ENCODE measurements around the gene TRMT61A. TPM values are rescaled to one million over a fixed set of nuclear protein-coding genes. Genes with fewer than 3 reads are reported as not detected.

TRMT61A gene
- polyA plus RNA-seq, 1 experiment: 11.7 TPM

- ChIA-PET CTCF (interaction anchor here (2.0 to 10.1 kb wide), 2 partner anchors 9 to 27 kb away, joined by 11 to 228 read pairs; partner anchors contain the start of gene TRMT61A), POLR2A (no interaction called here)
- DNase-seq (ENCODE audit: low read depth): no peak
- no peak for TF ChIP-seq CTCF (IDR thresholded peaks at IDR 0.05; ENCODE audit: insufficient read depth, low read depth, low read length)
- H3K36me3 ChIP-seq (ENCODE audit: control insufficient read depth, insufficient read depth, low read length): peaks cover 4% of the 10 kb centered on the region
- no peak overlapping the region for H3K4me3 ChIP-seq (ENCODE audit: low read depth, low read length)
- peaks cover 1% of the 10 kb centered on the region; the same call in 1 of the 2 replicates for H3K27me3 ChIP-seq (ENCODE audit: control insufficient read depth, insufficient read depth, low read length)
Measured at GRCh38 chr14:103520269-103520656, 8.7 kb upstream of the TRMT61A start.

GRCh38 chr14:103520657-103521437, 8.1 kb upstream of the TRMT61A start:
- peak; percentile 68 for TF ChIP-seq CTCF (IDR thresholded peaks at IDR 0.05; ENCODE audit: insufficient read depth, low read depth, low read length)

GRCh38 chr14:103521438-103521950, 7.5 kb upstream of the TRMT61A start:
- H3K27me3 ChIP-seq (ENCODE audit: control insufficient read depth, insufficient read depth, low read length): peaks cover 1% of the 10 kb centered on the region; the same call in 1 of the 2 replicates
- no peak for TF ChIP-seq CTCF (IDR thresholded peaks at IDR 0.05; ENCODE audit: insufficient read depth, low read depth, low read length)
- POLR2A ChIA-PET: no interaction called here
- CTCF ChIA-PET: interaction anchor here (2.0 to 10.1 kb wide), 2 partner anchors 8 to 26 kb away, joined by 11 to 228 read pairs; partner anchors contain the start of gene TRMT61A
- DNase-seq (ENCODE audit: low read depth): no peak
- peak overlapping the region; percentile 56 for H3K4me3 ChIP-seq (ENCODE audit: low read depth, low read length)
- H3K36me3 ChIP-seq (ENCODE audit: control insufficient read depth, insufficient read depth, low read length): peaks cover 2% of the 10 kb centered on the region

More at GRCh38 chr14:103520657-103521437, 8.1 kb upstream of the TRMT61A start:
- POLR2A ChIA-PET: no interaction called here
- peak overlapping the region; percentile 56 for H3K4me3 ChIP-seq (ENCODE audit: low read depth, low read length)
- H3K36me3 ChIP-seq (ENCODE audit: control insufficient read depth, insufficient read depth, low read length): peaks cover 2% of the 10 kb centered on the region
- CTCF ChIA-PET: interaction anchor here (2.0 to 10.1 kb wide), 2 partner anchors 9 to 27 kb away, joined by 11 to 228 read pairs; partner anchors contain the start of gene TRMT61A
- no peak for DNase-seq (ENCODE audit: low read depth)
- H3K27me3 ChIP-seq (ENCODE audit: control insufficient read depth, insufficient read depth, low read length): peaks cover 1% of the 10 kb centered on the region; the same call in 1 of the 2 replicates

- no peak for TF ChIP-seq CTCF (IDR thresholded peaks at IDR 0.05; ENCODE audit: insufficient read depth, low read depth, low read length)
- peaks cover 1% of the 10 kb centered on the region; the same call in 1 of the 2 replicates for H3K27me3 ChIP-seq (ENCODE audit: control insufficient read depth, insufficient read depth, low read length)
- POLR2A ChIA-PET: no interaction called here
- DNase-seq (ENCODE audit: low read depth): no peak
- H3K36me3 ChIP-seq (ENCODE audit: control insufficient read depth, insufficient read depth, low read length): peaks cover 2% of the 10 kb centered on the region
- CTCF ChIA-PET: interaction anchor here (2.0 to 10.1 kb wide), 2 partner anchors 8 to 25 kb away, joined by 11 to 228 read pairs; partner anchors contain the start of gene TRMT61A
- H3K4me3 ChIP-seq (ENCODE audit: low read depth, low read length): peak overlapping the region; percentile 56
Measured at GRCh38 chr14:103521951-103522563, 6.9 kb upstream of the TRMT61A start.

Measured in BJ (cell line).